Astrocyte (in vitro differentiated cells and primary cell): ENCODE results near the gene NUDT4B. TPM values are rescaled to one million over a fixed set of nuclear protein-coding genes. Genes with fewer than 3 reads are reported as not detected.
"Not testable (repeated sequence)": the region's sequence is repeated elsewhere in the genome, so short reads cannot be mapped to it uniquely, and the experiment has no call there.

Source experiments
- DNase-seq: peaks from one replicate; pipeline ENCODE4 v3.0.0-alpha.2; 2010; ENCODE audit warnings: low read depth
- FAIRE-seq: peaks from 2 replicates; lab custom pipeline; 2011; peaks lifted over from hg19 to GRCh38; lab: Jason Lieb, UNC
- H2AFZ ChIP-seq: 2 replicates; pipeline ENCODE4 v1.6.0; 2012; ENCODE audit warnings: low read depth, low read length, inconsistent platforms
- H3K27ac ChIP-seq: 2 replicates; pipeline ENCODE4 v1.5.1; 2011; ENCODE audit warnings: low read depth, low read length, inconsistent platforms
- H3K27me3 ChIP-seq: 2 replicates; pipeline ENCODE4 v1.6.0; 2011; ENCODE audit warnings: low read length, inconsistent platforms; ENCODE audit not compliant: insufficient read depth
- H3K36me3 ChIP-seq: 2 replicates; pipeline ENCODE4 v1.5.1; 2011; ENCODE audit warnings: low read length, inconsistent platforms; ENCODE audit not compliant: insufficient read depth
- H3K4me1 ChIP-seq: 2 replicates; pipeline ENCODE4 v1.5.1; 2011; ENCODE audit warnings: low read length, inconsistent platforms; ENCODE audit not compliant: insufficient read depth
- H3K4me2 ChIP-seq: 2 replicates; pipeline ENCODE4 v1.6.0; 2012; ENCODE audit warnings: low read length, inconsistent platforms
- H3K4me3 ChIP-seq: 2 replicates; pipeline ENCODE4 v1.5.1; 2011; ENCODE audit warnings: low read depth, mild to moderate bottlenecking, low read length, inconsistent platforms; ENCODE audit not compliant: insufficient read depth
- H3K79me2 ChIP-seq: 2 replicates; pipeline ENCODE4 v1.6.0; 2012; ENCODE audit warnings: mild to moderate bottlenecking, low read length, inconsistent platforms; ENCODE audit not compliant: insufficient read depth
- H3K9ac ChIP-seq: 2 replicates; pipeline ENCODE4 v1.6.0; 2012; ENCODE audit warnings: mild to moderate bottlenecking, low read length, inconsistent platforms
- H3K9me3 ChIP-seq: 2 replicates; pipeline ENCODE4 v1.5.1; 2012; ENCODE audit warnings: low read depth, mild to moderate bottlenecking, low read length, inconsistent platforms; ENCODE audit not compliant: insufficient read depth
- H4K20me1 ChIP-seq: 2 replicates; pipeline ENCODE4 v1.6.0; 2012; ENCODE audit warnings: low read length, inconsistent platforms; ENCODE audit not compliant: insufficient read depth
- H3K27ac Mint-ChIP-seq: one replicate; pipeline ENCODE4 v1.8.0; 2021; ENCODE audit warnings: mild to moderate bottlenecking, mixed read lengths; ENCODE audit not compliant: unreplicated experiment
- H3K27me3 Mint-ChIP-seq: one replicate; pipeline ENCODE4 v1.8.0; 2021; ENCODE audit warnings: low read depth, mixed read lengths; ENCODE audit not compliant: unreplicated experiment
- H3K36me3 Mint-ChIP-seq: one replicate; pipeline ENCODE4 v1.8.0; 2021; ENCODE audit warnings: low read depth, mixed read lengths; ENCODE audit not compliant: unreplicated experiment
- H3K4me1 Mint-ChIP-seq: one replicate; pipeline ENCODE4 v1.8.0; 2021; ENCODE audit warnings: low read depth, mixed read lengths; ENCODE audit not compliant: unreplicated experiment
- H3K4me3 Mint-ChIP-seq: one replicate; pipeline ENCODE4 v1.8.0; 2021; ENCODE audit warnings: mild to moderate bottlenecking, moderate library complexity, mixed read lengths; ENCODE audit not compliant: unreplicated experiment
- H3K9me3 Mint-ChIP-seq: one replicate; pipeline ENCODE4 v1.8.0; 2021; ENCODE audit warnings: mild to moderate bottlenecking, mixed read lengths; ENCODE audit not compliant: unreplicated experiment
- total RNA-seq: library from RNA; stranded (reverse); gene quantifications from 2 replicates; pipeline ENCODE4 v1.2.1, GENCODE V29; 2021

Gene NUDT4B
- total RNA-seq, 1 donor from 2014 or later = 1.2 TPM

GRCh38 chr1:148732277-148732676, 16.3 kb upstream of the NUDT4B start:
- H4K20me1 ChIP-seq, H3K9ac ChIP-seq, H3K4me1 Mint-ChIP-seq, H3K27ac Mint-ChIP-seq, H3K4me3 Mint-ChIP-seq, H3K36me3 Mint-ChIP-seq, DNase-seq, H3K4me1 ChIP-seq, H3K4me3 ChIP-seq, H3K9me3 ChIP-seq, H3K27ac ChIP-seq, H3K27me3 ChIP-seq, H3K9me3 Mint-ChIP-seq, H3K36me3 ChIP-seq, H2AFZ ChIP-seq, H3K79me2 ChIP-seq, H3K4me2 ChIP-seq, H3K27me3 Mint-ChIP-seq: not testable (repeated sequence)
- peak; percentile 84 for FAIRE-seq

- not testable (repeated sequence) for H3K36me3 ChIP-seq, H3K4me1 Mint-ChIP-seq, H3K4me2 ChIP-seq, H4K20me1 ChIP-seq, H3K4me3 ChIP-seq, H3K27ac Mint-ChIP-seq, H3K27ac ChIP-seq, H3K36me3 Mint-ChIP-seq, FAIRE-seq, H3K27me3 ChIP-seq, H2AFZ ChIP-seq, H3K9me3 Mint-ChIP-seq, H3K79me2 ChIP-seq, H3K9ac ChIP-seq, H3K4me1 ChIP-seq, DNase-seq, H3K27me3 Mint-ChIP-seq, H3K9me3 ChIP-seq, H3K4me3 Mint-ChIP-seq
Measured at GRCh38 chr1:148733585-148734310, 14.8 kb upstream of the NUDT4B start.

- not testable (repeated sequence) for H3K4me2 ChIP-seq, H3K27me3 ChIP-seq, H3K36me3 ChIP-seq, H3K36me3 Mint-ChIP-seq, DNase-seq, H3K9me3 ChIP-seq, H4K20me1 ChIP-seq, H3K27ac Mint-ChIP-seq, H3K27ac ChIP-seq, H3K27me3 Mint-ChIP-seq, H3K4me1 Mint-ChIP-seq, H3K4me3 ChIP-seq, H3K4me1 ChIP-seq, H3K79me2 ChIP-seq, H3K4me3 Mint-ChIP-seq, H3K9me3 Mint-ChIP-seq, H3K9ac ChIP-seq, H2AFZ ChIP-seq, FAIRE-seq
Measured at GRCh38 chr1:148734311-148734662, 14.3 kb upstream of the NUDT4B start.

GRCh38 chr1:148735538-148735937, 13.0 kb upstream of the NUDT4B start:
- not testable (repeated sequence) for FAIRE-seq, H3K4me3 ChIP-seq, H3K9me3 Mint-ChIP-seq, H3K79me2 ChIP-seq, H3K27me3 ChIP-seq, H3K4me3 Mint-ChIP-seq, H3K9me3 ChIP-seq, H2AFZ ChIP-seq, H4K20me1 ChIP-seq, H3K4me1 ChIP-seq, H3K36me3 Mint-ChIP-seq, H3K27ac Mint-ChIP-seq, H3K36me3 ChIP-seq, H3K4me2 ChIP-seq, H3K27ac ChIP-seq, H3K27me3 Mint-ChIP-seq, H3K4me1 Mint-ChIP-seq, H3K9ac ChIP-seq, DNase-seq

- not testable (repeated sequence) for H3K27me3 ChIP-seq, FAIRE-seq, H3K27ac ChIP-seq, H3K4me1 ChIP-seq, H3K4me2 ChIP-seq, H3K4me3 Mint-ChIP-seq, H3K9me3 Mint-ChIP-seq, H3K9me3 ChIP-seq, H4K20me1 ChIP-seq, H3K36me3 ChIP-seq, H3K9ac ChIP-seq, H3K79me2 ChIP-seq, DNase-seq, H3K4me1 Mint-ChIP-seq, H3K27ac Mint-ChIP-seq, H3K36me3 Mint-ChIP-seq, H2AFZ ChIP-seq, H3K4me3 ChIP-seq, H3K27me3 Mint-ChIP-seq
Measured at GRCh38 chr1:148738667-148739066, 9.9 kb upstream of the NUDT4B start.

GRCh38 chr1:148743200-148743599, 5.4 kb upstream of the NUDT4B start:
- not testable (repeated sequence) for H3K4me3 ChIP-seq, H3K36me3 ChIP-seq, H3K9me3 Mint-ChIP-seq, H4K20me1 ChIP-seq, H2AFZ ChIP-seq, H3K4me1 ChIP-seq, H3K27me3 ChIP-seq, H3K4me2 ChIP-seq, H3K4me1 Mint-ChIP-seq, H3K27me3 Mint-ChIP-seq, H3K9me3 ChIP-seq, H3K9ac ChIP-seq, H3K79me2 ChIP-seq, H3K27ac Mint-ChIP-seq, DNase-seq, FAIRE-seq, H3K27ac ChIP-seq, H3K4me3 Mint-ChIP-seq, H3K36me3 Mint-ChIP-seq
